Liver (tissue), 3 donors: ENCODE data around the gene SLC51B.

Experiments
- ATF3 ChIP-seq: IDR thresholded peaks from 2 replicates; pipeline ENCODE4 v1.6.1; 2016; ENCODE audit warnings: antibody characterized with exemption
- CTCF ChIP-seq: fragments of 150-350 bp; IDR thresholded peaks from 2 replicates; pipeline ENCODE4 v1.5.1; 2017; ENCODE audit warnings: improper control_type of control experiment, low read depth, low read length; ENCODE audit not compliant: missing input control
- FOXA1 ChIP-seq: IDR thresholded peaks from 2 replicates; pipeline ENCODE4 v1.6.1; 2016; ENCODE audit warnings: antibody characterized with exemption
- GABPA ChIP-seq, 2 donors: IDR thresholded peaks in 1 of 2; conservative IDR thresholded peaks in 1 of 2; 2 replicates each; pipeline ENCODE4 v1.6.1; 2016; ENCODE audit warnings: antibody characterized with exemption in 2 of 2, mild to moderate bottlenecking in 1 of 2, moderate library complexity in 1 of 2
- HNF4A ChIP-seq, 2 donors: conservative IDR thresholded peaks; 2 replicates each; pipeline ENCODE4 v1.6.1; 2016; ENCODE audit warnings: antibody characterized with exemption in 2 of 2, mild to moderate bottlenecking in 2 of 2
- MAX ChIP-seq: IDR thresholded peaks from 2 replicates; pipeline ENCODE4 v1.6.1; 2016; ENCODE audit warnings: antibody characterized with exemption
- NR2F2 ChIP-seq: IDR thresholded peaks from 2 replicates; pipeline ENCODE4 v1.6.1; 2016; ENCODE audit warnings: antibody characterized with exemption
- RAD21 ChIP-seq, 2 donors: IDR thresholded peaks; 2 replicates each; pipeline ENCODE4 v1.6.1; 2016; ENCODE audit warnings: antibody characterized with exemption in 2 of 2, mild to moderate bottlenecking in 2 of 2
- REST ChIP-seq: IDR thresholded peaks from 2 replicates; pipeline ENCODE4 v1.6.1; 2016; ENCODE audit warnings: antibody characterized with exemption, mild to moderate bottlenecking
- SP1 ChIP-seq: IDR thresholded peaks from 2 replicates; pipeline ENCODE4 v1.6.1; 2018; ENCODE audit warnings: antibody characterized with exemption, mild to moderate bottlenecking
- TAF1 ChIP-seq: conservative IDR thresholded peaks from 2 replicates; pipeline ENCODE4 v1.6.1; 2016; ENCODE audit warnings: antibody characterized with exemption, mild to moderate bottlenecking
- YY1 ChIP-seq: IDR thresholded peaks from 2 replicates; pipeline ENCODE4 v1.6.1; 2016; ENCODE audit warnings: antibody characterized with exemption, mild to moderate bottlenecking
- ZBTB33 ChIP-seq: IDR thresholded peaks from 2 replicates; pipeline ENCODE4 v1.6.1; 2016; ENCODE audit warnings: antibody characterized with exemption
- donor health status: healthy.
- donor health status: healthy.

- TF ChIP-seq RAD21 (IDR thresholded peaks at IDR 0.05): no peak
- no peak for TF ChIP-seq ATF3
- no peak for TF ChIP-seq CTCF
- no peak for TF ChIP-seq REST
- no peak for TF ChIP-seq NR2F2
- no peak for TF ChIP-seq ZBTB33
- TF ChIP-seq FOXA1: no peak
- TF ChIP-seq GABPA (IDR thresholded peaks at IDR 0.05 in 1 of 2, conservative IDR thresholded peaks at IDR 0.05 in 1 of 2): no peak
- no peak for TF ChIP-seq TAF1
- no peak for TF ChIP-seq HNF4A (conservative IDR thresholded peaks at IDR 0.05)
- no peak for TF ChIP-seq YY1
- no peak for TF ChIP-seq MAX
- no peak for TF ChIP-seq SP1
These were observed 51.5 kb downstream of the SLC51B start for GRCh38 chr15:65096481-65097385.
